GM12875 (cell line): ENCODE data around the gene FGF1.

ENCODE experiments used
- H3K4me3 ChIP-seq: one replicate; pipeline ENCODE4 v1.5.1; 2011; ENCODE audit warnings: low read depth, low read length, control low read depth
- CTCF ChIP-seq: IDR thresholded peaks from 2 replicates; pipeline ENCODE4 v1.5.1; 2011; ENCODE audit warnings: low read depth, mild to moderate bottlenecking, control low read depth, inconsistent platforms, low read length, moderate library complexity, borderline replicate concordance; ENCODE audit not compliant: insufficient read depth

FGF1 gene

GRCh38 chr5:142611154-142611553 is 74.7 kb downstream of the FGF1 start:
- no peak overlapping the region for H3K4me3 ChIP-seq
- peak; percentile 87 for TF ChIP-seq CTCF

GRCh38 chr5:142610176-142611001 is 75.5 kb downstream of the FGF1 start:
- no peak for TF ChIP-seq CTCF
- H3K4me3 ChIP-seq = no peak overlapping the region

- TF ChIP-seq CTCF = no peak
- no peak overlapping the region for H3K4me3 ChIP-seq
These were observed 76.7 kb downstream of the FGF1 start for GRCh38 chr5:142609142-142609541.

- H3K4me3 ChIP-seq = no peak overlapping the region
- no peak for TF ChIP-seq CTCF
These were observed 77.8 kb downstream of the FGF1 start for GRCh38 chr5:142608081-142608480.

- no peak overlapping the region for H3K4me3 ChIP-seq
- no peak for TF ChIP-seq CTCF
These were observed 80.3 kb downstream of the FGF1 start for GRCh38 chr5:142605611-142606010.

- no peak for TF ChIP-seq CTCF
- H3K4me3 ChIP-seq = no peak overlapping the region
These were observed 83.1 kb downstream of the FGF1 start for GRCh38 chr5:142602720-142603245.

GRCh38 chr5:142601432-142601831 is 84.5 kb downstream of the FGF1 start:
- H3K4me3 ChIP-seq = no peak overlapping the region
- TF ChIP-seq CTCF = 0 out of 2 replicates have a peak, but pooled peaks have one; percentile 12
